Measurements from ENCODE around the gene PPP1R3E.

PPP1R3E gene

GRCh38 chr14:23322568-23323517 lies 20.2 kb upstream of the PPP1R3E start:
- no peak for DNase-seq

GRCh38 chr14:23321572-23322547 lies 19.2 kb upstream of the PPP1R3E start:
- no peak for DNase-seq

- DNase-seq = peak; percentile 100
These were observed 18.2 kb upstream of the PPP1R3E start, which contains the start of gene PABPN1 for GRCh38 chr14:23320584-23321571. PABPN1 (plus strand) TSS chr14:23321457; CDS start chr14:23321470, 13 bp downstream.

GRCh38 chr14:23319746-23320583 lies 17.3 kb upstream of the PPP1R3E start:
- no peak for DNase-seq

GRCh38 chr14:23316300-23316699 lies 13.6 kb upstream of the PPP1R3E start:
- DNase-seq = no peak

- no peak for DNase-seq
These were observed 7.9 kb upstream of the PPP1R3E start for GRCh38 chr14:23310546-23310945.

- DNase-seq = no peak
These were observed 6.2 kb upstream of the PPP1R3E start for GRCh38 chr14:23308721-23309445.

GRCh38 chr14:23307687-23308644 lies 5.3 kb upstream of the PPP1R3E start:
- DNase-seq = no peak

GRCh38 chr14:23307146-23307530 lies 4.5 kb upstream of the PPP1R3E start:
- no peak for DNase-seq

GRCh38 chr14:23306412-23307145 lies 3.9 kb upstream of the PPP1R3E start, which contains the start of gene BCL2L2:
BCL2L2 (plus strand) TSS chr14:23306833; CDS start chr14:23307768, 935 bp downstream.
- peak; percentile 86 for DNase-seq

GRCh38 chr14:23301969-23302289 lies 730 bp downstream of the PPP1R3E start:
- DNase-seq = no peak

GRCh38 chr14:23301288-23301968 lies 1.2 kb downstream of the PPP1R3E start:
- peak; percentile 96 for DNase-seq

- DNase-seq = no peak
These were observed 1.9 kb downstream of the PPP1R3E start for GRCh38 chr14:23300687-23301223.

- no peak for DNase-seq
These were observed 2.5 kb downstream of the PPP1R3E start for GRCh38 chr14:23299986-23300686.

GRCh38 chr14:23299211-23299957 lies 3.3 kb downstream of the PPP1R3E start:
- DNase-seq = no peak
